Inflammatory macrophage treated with lipopolysaccharide for 1 hour (primary cell): Measurements from ENCODE around the gene SMARCA2.

Experiments used
- DNase-seq, 2 donors: peaks; one replicate each; pipeline ENCODE4 v3.0.0-alpha.2; 2020 to 2022

Gene SMARCA2

DNA sequence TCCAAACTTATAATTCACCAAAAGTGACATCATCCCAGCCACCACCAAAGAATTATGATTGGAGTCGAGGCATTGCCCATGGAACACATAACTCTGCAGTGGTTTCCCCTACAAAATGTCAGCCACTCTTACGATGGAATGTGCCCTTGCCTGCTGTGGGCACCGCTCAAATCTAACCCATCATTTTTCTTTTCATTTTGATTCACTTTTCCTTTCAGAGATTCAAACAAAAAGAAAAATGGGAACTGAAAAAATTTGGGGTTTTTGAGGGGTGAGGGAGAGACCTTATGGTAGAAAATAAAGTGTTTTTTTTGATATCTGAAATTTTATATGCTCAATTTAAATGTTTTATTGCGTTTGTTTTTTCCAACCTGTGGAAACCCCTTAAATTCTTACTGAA, 28.1 kb downstream of the SMARCA2 start:
- DNase-seq: no peak

DNA sequence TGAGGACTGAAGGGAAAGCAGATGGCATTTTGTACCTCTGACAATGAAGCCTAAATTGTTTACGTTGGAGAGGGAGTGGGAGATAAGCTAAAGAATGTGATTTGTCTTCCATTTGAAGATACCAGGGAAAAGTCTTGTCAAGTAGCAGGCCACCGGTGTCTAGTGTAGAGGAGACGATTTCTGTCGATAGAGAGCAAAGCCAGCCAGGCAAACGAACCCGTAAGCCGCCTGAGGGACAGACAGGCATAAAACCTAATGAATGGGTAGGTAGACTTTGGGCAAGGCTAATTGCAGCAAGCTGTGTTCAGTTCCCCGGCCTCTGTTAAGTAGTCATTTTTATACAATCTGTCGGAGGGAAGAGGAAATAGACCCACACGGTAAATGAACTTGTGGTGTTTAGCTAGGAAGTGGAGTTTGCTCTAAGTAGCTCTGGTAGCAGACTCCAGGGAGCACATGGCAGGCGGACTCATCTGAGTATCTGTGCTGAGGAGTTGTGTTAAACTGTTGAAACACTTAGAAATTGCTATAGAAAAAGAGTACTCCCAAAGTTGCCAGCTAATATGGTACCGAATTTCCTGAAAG, 28.8 kb downstream of the SMARCA2 start:
- no peak for DNase-seq

DNA sequence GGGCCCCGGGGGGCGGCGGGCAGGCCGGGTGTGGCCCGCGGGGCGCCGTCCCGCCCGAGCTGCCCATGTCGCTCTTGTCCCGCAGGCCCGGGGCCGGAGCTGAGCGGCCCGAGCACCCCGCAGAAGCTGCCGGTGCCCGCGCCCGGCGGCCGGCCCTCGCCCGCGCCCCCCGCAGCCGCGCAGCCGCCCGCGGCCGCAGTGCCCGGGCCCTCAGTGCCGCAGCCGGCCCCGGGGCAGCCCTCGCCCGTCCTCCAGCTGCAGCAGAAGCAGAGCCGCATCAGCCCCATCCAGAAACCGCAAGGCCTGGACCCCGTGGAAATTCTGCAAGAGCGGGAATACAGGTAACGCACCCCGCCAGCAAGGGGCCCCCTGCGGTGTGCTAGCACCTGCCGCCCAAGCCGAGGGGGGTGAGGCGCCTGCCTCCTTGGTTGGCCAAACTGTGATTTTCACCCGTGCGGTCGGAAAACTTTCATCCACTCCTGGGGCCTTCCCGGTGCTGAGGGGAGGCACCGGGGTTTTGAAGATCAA, 32.1 kb downstream of the SMARCA2 start:
- no peak for DNase-seq

DNA sequence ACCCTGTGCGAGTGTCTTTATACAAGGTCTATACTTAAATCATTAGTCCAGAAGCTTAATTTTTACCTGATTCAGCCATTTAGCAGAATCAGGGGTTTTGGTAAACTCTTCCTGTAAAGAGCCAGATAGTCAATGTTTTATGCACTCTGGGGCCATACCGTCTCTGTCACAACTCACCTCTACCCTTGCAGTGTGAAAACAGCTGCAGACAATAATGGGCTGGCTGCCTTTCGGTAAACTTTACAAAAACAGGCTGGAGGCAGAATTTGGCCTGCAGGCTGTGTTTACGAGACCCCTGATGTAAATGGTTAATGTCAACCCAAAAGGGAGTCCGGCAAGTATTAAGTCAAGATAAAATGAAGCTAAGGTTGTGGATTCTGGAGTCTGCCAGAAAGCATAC, 32.8 kb downstream of the SMARCA2 start:
- DNase-seq: no peak

DNA sequence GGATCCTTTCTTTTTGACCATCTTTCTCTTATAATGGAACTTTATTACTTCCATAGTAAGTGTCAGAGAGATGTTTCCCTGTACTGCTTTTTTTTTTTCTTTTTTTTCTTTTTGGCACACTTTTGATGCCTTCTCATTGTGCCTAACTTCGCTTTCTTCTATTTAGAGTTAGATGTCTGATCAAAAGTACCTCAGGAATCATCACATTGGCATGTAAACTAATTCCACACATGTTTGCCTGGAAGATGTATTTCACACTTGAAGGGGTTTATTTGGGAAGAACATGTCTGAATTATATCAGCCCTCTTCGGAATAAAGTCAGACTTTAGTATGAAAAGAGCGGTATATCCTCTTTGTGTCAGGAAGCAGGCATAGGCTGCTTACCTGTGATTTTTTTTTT, 35.1 kb downstream of the SMARCA2 start:
- no peak for DNase-seq

DNA sequence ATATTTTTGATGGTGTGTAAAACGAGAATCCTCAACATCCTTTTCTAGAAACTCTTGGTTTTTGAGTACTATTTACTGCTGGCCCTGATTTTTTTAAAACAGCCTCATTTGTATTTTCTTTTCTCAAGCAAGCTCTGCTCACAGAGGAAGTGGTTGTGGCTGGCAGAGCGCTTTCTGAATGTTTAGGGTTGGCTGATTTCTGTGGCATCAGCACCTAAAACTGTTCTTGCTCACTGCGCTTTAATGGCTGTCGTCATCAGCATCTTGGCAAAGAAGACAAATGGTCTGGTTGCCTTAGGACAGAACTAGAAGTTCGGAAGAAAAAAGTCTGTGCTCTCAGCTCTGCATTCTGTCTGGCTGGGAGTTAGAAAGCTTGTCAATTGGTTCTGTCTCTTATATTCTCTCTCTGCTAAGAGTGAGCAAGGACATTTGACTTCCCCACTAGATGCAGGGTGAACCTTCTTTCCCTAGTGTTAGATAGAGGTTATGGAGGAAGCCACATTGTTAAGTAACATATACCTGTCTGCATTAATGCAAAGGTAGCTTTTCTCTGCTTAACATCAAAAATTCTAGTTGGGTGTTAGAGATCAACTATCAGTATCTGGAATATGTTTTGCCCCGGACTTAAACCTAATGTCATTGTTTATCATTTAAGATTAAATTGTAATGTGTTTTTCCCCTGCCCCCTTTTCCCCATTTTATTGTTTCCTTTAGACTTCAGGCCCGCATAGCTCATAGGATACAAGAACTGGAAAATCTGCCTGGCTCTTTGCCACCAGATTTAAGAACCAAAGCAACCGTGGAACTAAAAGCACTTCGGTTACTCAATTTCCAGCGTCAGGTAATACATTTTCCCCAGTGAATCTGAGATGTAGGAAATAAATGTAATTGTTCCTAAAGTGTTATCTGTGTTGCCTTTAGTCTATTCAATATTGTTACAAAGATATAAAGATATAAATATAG, 39.0 kb downstream of the SMARCA2 start:
- DNase-seq: no peak

DNA sequence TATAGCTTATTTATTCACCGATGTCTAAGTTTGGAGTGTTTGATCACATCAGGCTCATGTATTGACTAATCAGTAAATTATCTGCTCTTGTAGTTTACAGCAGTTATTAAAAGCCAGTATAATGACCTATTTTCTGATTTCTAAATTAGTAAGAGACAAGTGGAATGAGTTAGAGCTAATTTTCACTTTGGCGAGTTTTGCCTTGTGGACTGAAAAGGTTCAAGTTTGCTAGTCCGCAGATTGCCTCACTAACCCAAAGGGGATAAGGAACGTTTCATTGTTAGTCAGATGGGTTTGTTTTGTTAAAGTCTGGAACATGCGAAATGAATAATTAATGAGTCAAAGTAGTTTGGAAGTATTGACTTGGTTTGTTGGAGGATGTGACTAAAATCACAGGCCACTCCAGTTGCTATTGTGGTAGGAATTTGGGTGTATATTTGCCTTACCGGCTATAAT, 40.1 kb downstream of the SMARCA2 start:
- no peak for DNase-seq

DNA sequence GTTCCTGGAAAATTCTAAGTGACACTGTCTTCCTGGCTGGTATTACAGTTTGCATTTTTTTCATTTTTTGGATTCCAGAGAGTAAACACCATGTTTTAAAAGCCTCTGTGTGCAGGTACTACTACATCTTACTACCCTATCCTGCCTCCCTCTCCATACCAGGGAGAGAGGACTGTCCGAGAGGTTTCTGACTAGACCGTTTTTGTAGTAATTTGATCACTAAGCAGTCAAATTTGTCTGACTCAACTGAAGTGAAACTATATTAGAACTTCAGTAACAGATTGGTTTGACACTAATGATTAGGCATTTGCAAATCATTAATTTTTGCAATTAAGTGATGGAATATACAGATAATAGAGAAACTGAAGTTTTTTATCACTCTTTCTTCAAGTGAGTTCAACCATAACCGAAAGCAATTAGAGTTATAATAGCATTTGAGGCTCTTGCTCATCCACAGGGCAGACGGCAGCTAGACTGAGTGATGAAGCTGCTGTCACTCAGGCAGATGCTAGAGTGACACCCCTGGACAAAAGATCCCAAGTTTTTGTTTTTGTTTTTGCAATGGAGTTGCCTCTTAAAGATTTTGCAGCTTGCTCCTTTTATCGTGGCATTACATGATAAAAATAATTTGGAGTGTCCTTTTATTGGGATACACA, 44.3 kb downstream of the SMARCA2 start:
- no peak for DNase-seq

DNA sequence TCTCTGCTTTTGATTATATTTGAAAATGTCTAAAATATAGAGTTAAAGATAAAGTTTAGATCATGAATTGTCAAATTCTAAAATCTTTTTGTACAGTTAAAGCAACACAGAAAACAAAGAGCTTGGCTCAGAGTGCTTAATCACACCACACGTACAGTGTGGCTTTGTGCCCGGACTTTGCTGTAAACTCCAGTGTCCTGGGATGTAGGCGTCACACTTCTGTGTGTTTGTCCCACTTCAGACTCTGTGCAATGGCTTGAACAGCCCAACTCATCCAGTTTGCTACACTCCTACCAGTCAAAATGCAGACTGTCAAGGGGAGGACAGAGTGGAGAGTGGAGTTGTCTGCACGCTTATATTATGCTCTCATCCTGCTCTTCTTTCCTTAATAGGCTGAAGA, 45.3 kb downstream of the SMARCA2 start:
- no peak for DNase-seq

DNA sequence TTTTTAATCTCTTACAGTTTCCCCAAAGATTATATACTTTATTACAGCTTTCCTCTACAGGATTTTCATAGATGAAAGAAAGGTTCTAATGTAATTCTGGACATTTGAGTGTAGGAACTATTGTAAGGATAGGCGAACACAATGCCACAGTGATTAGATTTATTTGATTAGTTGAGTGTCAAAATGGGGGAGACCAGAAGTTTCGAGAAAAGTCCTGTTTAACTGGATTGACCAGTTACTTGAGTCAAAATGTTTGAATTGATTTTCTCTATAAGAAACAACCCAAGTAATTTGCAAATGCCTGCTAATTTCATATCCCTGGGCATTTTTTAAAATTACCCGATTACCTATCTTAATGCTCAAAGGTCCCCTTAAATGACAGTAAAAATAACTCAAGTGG, 50.6 kb downstream of the SMARCA2 start:
- no peak for DNase-seq

DNA sequence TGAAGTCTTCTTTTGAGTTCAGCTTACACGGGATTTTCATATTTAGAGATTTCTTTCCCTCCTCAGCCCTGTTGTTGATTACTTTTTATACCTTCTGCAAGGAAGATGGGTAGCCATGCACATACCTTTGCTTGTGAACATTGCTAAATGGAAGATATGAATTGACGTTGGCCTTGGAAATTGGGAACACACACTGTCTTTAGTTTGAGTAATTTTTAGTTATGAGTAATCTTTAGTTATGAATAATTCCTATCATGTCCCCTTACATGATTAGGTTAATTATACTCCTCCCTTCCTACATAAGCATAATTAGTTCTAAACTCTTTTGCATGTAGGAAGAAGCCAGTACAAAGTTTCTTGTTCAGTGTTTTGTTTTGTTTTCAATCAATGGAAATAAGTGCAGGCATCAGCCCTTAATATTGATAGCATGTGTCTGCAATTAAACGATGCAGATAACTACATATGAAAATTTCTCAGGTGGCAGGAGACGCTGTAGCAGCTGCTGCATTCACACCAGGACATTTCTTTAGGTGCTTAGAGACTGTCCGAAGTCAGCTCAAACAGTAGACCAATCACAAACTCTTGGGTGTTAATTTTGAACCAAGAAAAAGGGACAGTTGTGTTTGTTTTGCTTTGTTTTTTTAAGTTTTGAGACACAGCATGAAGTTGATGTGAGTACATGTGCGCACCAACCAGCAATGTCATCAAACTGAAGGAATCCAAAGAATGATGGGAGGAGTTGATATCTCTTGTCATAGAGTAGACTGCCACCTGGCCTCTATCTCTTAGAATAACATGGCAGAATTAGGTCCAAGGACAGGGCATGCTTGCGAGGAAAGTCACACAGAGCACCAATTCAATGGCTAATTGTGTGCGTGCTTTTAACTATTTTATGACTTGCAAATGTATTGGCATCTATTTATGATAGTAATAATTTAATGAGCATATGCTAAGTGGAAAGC, 51.4 kb downstream of the SMARCA2 start:
- DNase-seq: no peak

DNA sequence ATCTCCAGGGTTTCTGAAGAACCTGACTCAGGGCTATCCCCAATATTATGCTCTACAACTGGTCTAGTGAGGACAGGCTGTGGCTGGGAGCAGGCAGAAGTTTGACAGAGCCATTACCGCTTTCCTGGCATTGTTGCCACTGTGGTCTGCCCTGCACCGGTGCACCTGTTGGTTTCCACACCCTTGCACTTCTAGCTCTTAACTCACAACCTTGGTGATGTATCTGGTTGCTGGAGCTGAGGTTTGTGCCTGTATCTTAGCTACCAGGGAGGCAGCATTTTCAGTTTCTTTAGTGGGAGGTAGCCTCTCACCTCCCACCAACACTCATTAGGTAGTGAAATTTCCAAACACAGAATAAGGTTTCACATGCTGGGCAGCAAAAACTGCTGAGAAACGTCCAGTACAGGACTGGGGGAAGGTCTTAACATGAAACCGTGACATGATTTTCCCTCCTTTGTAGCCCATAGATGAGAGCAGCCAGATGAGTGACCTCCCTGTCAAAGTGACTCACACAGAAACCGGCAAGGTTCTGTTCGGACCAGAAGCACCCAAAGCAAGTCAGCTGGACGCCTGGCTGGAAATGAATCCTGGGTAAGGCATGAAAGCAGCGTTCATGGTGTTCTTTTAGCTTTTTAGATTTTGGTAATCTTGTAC, 57.7 kb downstream of the SMARCA2 start:
- no peak for DNase-seq

DNA sequence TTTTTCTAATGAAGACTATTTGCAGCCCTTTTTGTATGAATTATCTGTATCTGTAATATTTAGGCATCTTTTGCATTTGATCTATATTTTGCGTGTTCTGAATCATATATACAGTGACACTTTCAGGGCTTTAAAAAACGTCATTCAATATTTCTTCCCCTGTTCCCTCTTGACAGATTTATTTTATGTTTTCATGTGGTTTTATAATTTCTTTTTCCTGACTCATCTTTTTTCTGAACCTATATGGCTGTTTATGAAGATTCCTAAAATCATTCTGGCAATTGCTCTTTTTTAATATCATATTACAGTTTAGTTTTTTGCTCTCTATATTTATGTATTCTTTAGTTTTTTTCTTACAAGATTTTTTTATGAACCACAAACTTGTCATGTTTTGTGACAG, 67.6 kb downstream of the SMARCA2 start:
- no peak for DNase-seq

DNA sequence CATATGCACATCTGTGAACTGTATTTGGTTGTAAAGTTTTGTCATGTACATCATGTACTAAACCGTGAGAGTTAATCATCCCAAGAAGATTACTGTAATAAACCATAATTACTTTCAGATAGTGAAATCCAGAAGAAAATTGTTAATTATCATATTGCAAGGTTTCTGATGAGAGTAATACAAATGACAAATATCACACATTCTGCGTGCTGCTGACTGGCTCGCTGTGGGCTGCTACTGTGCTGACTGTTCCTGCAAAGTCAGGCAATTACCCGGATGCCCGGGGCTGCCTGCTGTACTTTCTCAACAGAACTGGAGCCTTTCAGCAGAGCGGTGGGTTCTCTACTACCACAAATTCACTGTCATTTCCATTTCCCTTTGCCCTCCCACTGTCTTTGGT, 68.3 kb downstream of the SMARCA2 start:
- no peak for DNase-seq

DNA sequence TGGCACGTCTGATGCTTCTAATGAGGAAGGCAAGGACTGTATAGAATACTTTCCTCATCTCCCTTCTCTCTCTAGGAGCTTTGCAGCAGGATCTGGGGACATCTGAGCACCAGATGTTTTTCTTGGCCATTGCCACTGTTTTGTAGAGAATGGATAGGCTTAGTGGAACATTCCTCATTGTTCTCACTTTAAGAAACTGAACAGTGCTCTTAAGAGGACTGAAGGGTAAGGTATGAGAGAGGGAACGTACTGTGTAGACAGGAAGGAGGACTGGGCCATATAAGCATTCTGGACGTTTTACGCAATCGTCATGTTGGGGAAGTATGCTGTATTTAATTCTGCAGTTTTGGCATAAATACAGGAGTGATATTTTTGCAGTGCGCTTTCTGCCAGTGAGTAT, 70.6 kb downstream of the SMARCA2 start:
- DNase-seq: no peak

DNA sequence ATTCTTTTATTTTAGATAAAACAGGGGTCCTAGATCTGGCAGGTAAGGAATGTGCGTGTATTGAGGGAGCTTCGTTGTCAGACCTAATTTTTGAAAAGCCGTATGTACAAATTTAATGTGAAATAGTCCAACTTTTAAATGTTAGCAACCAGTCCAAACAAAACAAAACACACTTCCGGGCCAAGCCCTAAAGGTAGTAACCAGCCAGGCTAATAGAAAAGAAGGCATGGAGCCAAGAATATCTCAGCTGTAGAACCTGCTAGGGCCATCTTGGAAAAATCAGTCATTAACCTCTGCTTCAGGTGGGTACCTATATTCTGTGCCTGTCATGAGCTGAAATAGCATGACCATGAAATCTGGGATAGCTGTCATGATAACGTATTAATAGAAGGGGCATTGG, 71.0 kb downstream of the SMARCA2 start:
- DNase-seq: no peak

DNA sequence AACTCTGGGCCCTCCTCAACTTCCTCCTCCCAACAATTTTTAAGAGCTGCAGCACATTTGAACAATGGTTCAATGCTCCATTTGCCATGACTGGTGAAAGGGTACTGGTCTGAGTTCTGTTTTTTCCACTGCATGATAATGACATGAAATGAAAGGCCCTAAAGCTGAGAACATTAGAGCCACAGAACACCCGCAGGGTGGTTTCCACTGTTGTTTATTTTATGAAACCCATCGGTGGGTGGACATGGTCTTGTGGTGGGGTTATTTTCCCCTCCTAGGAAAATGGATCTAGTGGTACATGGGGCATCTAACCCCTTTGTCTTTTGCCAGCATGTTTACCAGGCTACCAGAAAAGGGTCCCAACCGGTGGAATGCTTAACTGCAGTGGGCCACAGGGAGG, 71.8 kb downstream of the SMARCA2 start:
- DNase-seq: no peak

DNA sequence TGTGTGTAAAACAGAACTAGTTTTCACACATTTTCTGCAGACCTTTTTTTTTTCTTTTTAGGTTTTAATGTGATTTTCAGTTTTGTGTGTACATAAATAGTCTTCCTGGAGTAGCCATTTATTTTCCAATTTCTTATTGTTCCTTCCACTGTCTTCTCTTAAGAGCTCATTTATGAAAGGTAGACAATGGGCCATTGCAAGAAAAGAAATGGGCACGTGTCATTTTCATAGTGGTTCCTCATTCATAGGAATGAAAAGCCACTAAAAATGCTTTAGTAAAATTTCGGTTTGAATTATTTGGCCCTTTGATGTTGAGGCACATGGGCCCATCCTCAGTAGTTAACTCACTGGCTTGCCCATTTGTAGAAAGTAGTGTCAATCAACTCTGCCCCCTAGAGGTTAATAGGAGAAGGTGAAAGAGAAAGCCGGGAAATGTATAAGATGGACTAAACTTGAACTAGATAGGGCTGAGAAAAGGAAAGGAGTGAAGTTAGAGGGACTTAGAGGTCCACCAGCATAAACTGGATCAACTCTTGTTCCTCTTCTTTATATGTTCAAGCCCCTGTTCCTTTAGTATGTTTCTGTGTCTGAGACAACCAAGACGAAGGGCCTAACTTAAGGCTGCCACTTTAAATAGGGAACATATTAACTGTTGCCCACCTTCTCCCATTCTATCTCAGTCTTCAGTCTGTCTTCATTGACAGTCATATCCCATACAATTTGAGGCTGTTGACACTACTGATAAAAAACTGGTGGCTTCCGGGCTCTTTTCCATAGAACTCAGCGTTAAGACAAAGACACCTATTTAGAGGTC, 72.6 kb downstream of the SMARCA2 start:
- peak; percentile 36 to 72 for DNase-seq

DNA sequence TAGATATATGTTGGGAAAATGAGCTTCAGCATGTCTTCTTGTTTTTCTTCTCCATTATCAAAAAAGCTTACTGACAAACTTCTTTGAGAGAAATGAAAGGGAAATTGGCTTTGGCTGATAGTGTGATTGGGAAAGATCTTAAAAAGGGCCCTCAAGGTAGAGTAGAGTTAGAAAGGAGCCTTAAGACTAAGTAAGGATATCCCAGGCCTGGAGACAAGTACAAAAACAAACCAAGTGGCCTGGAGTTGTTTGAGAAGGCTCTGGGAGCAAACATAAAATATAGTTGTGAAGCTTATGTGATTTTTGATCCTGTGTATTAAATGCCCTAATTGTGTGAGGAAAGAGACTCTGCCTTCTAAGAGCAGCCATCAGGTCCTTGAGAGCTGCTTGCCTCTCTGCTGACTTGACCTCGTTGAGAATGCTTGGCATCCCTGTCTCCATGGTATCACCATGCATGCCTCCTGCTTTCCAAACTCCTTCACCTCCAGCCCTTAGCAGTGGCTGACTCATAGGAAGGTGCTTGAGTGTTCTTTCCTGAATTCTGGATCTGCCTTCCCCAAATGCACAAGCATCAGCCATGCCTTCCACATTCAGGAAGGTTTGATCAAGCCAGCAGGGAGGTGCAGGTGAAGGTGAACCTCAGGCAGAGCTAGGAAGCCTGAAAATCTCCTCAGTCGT, 78.9 kb downstream of the SMARCA2 start:
- no peak for DNase-seq

DNA sequence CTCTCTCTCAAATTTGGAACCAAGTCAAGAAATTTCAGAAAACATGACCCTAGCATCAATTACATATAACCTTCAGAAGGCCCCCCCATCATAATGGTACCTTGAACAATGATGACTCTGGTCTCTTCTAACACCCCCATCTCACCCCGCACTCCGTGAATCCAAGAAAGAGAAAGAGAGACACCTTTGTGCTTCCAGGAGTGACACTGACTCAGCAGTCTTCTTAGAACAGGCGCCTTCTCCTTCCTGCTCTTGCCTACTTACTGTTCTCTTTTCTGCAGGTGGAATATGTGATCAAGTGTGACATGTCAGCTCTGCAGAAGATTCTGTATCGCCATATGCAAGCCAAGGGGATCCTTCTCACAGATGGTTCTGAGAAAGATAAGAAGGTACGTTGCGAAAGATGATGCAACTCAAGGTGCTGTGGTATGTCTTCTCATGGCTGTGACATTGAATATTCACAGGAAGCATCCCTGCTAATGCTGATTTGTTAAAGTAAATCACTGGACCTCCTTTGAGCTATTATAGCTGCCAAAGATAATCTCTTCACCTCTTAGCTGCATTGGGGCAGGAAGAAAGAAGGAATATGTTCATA, 81.3 kb downstream of the SMARCA2 start:
- DNase-seq: no peak
